WTC11 (cell line): ENCODE measurements around the gene TRPM8. TPM values are rescaled to one million over a fixed set of nuclear protein-coding genes. Genes with fewer than 3 reads are reported as not detected.

Experiments used
- ATAC-seq: fragments of 200-7000 bp; cut with Tn5 transposase; 2 replicates; pipeline ENCODE4 v1.10.0; 2021; ENCODE audit warnings: mild to moderate bottlenecking, moderate library complexity
- CTCF ChIA-PET: fragments of 300-600 bp; sonication (Branson Sonifier 250); formaldehyde crosslinking; loops from one replicate; lab custom pipeline; 2021; ENCODE audit warnings: antibody characterized with exemption; lab: Charles Lee
- POLR2A ChIA-PET: fragments of 350-600 bp; sonication (Branson Sonifier 250); formaldehyde crosslinking; loops from one replicate; lab custom pipeline; 2021; ENCODE audit warnings: antibody characterized with exemption; lab: Charles Lee
- DNase-seq: peaks from one replicate; pipeline ENCODE4 v3.0.0; 2021; ENCODE audit warnings: low spot score
- H3K27ac Mint-ChIP-seq: 2 replicates; pipeline ENCODE4 v1.8.0; 2021; ENCODE audit warnings: mixed read lengths
- H3K27me3 Mint-ChIP-seq: 2 replicates; pipeline ENCODE4 v1.8.0; 2021; ENCODE audit warnings: low read depth, mild to moderate bottlenecking, moderate library complexity, mixed read lengths
- H3K36me3 Mint-ChIP-seq: 2 replicates; pipeline ENCODE4 v1.8.0; 2021; ENCODE audit warnings: mixed read lengths
- H3K4me1 Mint-ChIP-seq: 2 replicates; pipeline ENCODE4 v1.8.0; 2022; ENCODE audit warnings: mixed read lengths
- H3K4me3 Mint-ChIP-seq: 2 replicates; pipeline ENCODE4 v1.8.0; 2021; ENCODE audit warnings: mild to moderate bottlenecking, moderate library complexity, mixed read lengths
- H3K9me3 Mint-ChIP-seq: 2 replicates; pipeline ENCODE4 v1.8.0; 2021; ENCODE audit warnings: mixed read lengths
- EMX1 ChIP-seq: fragments of 250-450 bp; sonication (Bioruptor Pico); IDR thresholded peaks from 2 replicates; pipeline ENCODE4 v1.8.0; 2021; ENCODE audit warnings: mild to moderate bottlenecking
- FOXJ3 ChIP-seq: sonication (generic); formaldehyde crosslinking; IDR thresholded peaks from 2 replicates; pipeline ENCODE4 v1.9.0; 2021; ENCODE audit warnings: missing genetic modification reagents, mild to moderate bottlenecking, borderline replicate concordance
- FOXK1 ChIP-seq: sonication (generic); formaldehyde crosslinking; IDR thresholded peaks from 2 replicates; pipeline ENCODE4 v1.8.0; 2022; ENCODE audit warnings: mild to moderate bottlenecking, moderate library complexity, missing genetic modification reagents
- GRHL2 ChIP-seq: fragments of 250-450 bp; sonication (Bioruptor Pico); IDR thresholded peaks from 2 replicates; pipeline ENCODE4 v1.8.0; 2022; ENCODE audit warnings: mild to moderate bottlenecking, moderate library complexity; ENCODE audit not compliant: insufficient replicate concordance, severe bottlenecking
- GTF2I ChIP-seq: fragments of 250-450 bp; sonication (Bioruptor Pico); conservative IDR thresholded peaks from 2 replicates; pipeline ENCODE4 v1.4.0; 2021; ENCODE audit warnings: mild to moderate bottlenecking
- IRF2 ChIP-seq: sonication (generic); formaldehyde crosslinking; IDR thresholded peaks from 2 replicates; pipeline ENCODE4 v1.8.0; 2022; ENCODE audit warnings: low read depth, missing genetic modification reagents, borderline replicate concordance
- JUN ChIP-seq: sonication (generic); formaldehyde crosslinking; IDR thresholded peaks from 2 replicates; pipeline ENCODE4 v1.8.0; 2023; ENCODE audit warnings: mild to moderate bottlenecking, missing genetic modification reagents
- KAT7 ChIP-seq: sonication (generic); formaldehyde crosslinking; IDR thresholded peaks from 2 replicates; pipeline ENCODE4 v1.8.1; 2023; ENCODE audit warnings: missing genetic modification reagents, mild to moderate bottlenecking, borderline replicate concordance
- MYBL2 ChIP-seq: sonication (generic); formaldehyde crosslinking; IDR thresholded peaks from 2 replicates; pipeline ENCODE4 v1.8.1; 2023; ENCODE audit warnings: mild to moderate bottlenecking, moderate library complexity, missing genetic modification reagents
- NFYB ChIP-seq: sonication (generic); formaldehyde crosslinking; conservative IDR thresholded peaks from 2 replicates; pipeline ENCODE4 v1.8.0; 2022; ENCODE audit warnings: low read depth, missing genetic modification reagents
- NR1H2 ChIP-seq: sonication (generic); formaldehyde crosslinking; IDR thresholded peaks from 2 replicates; pipeline ENCODE4 v1.9.0; 2021; ENCODE audit warnings: mild to moderate bottlenecking, moderate library complexity, missing genetic modification reagents
- RELA ChIP-seq: sonication (generic); formaldehyde crosslinking; IDR thresholded peaks from 2 replicates; pipeline ENCODE4 v1.8.1; 2022; ENCODE audit warnings: missing genetic modification reagents, mild to moderate bottlenecking, borderline replicate concordance
- SMAD3 ChIP-seq: sonication (generic); formaldehyde crosslinking; IDR thresholded peaks from 2 replicates; pipeline ENCODE4 v1.8.0; 2022; ENCODE audit warnings: missing genetic modification reagents, mild to moderate bottlenecking, borderline replicate concordance
- SMAD4 ChIP-seq: sonication (generic); formaldehyde crosslinking; IDR thresholded peaks from 2 replicates; pipeline ENCODE4 v1.8.0; 2022; ENCODE audit warnings: mild to moderate bottlenecking, missing genetic modification reagents
- SP1 ChIP-seq: sonication (generic); formaldehyde crosslinking; conservative IDR thresholded peaks from 2 replicates; pipeline ENCODE4 v1.8.1; 2022; ENCODE audit warnings: missing genetic modification reagents
- TP53 ChIP-seq: sonication (generic); formaldehyde crosslinking; IDR thresholded peaks from 2 replicates; pipeline ENCODE4 v1.8.1; 2023; ENCODE audit warnings: mild to moderate bottlenecking, missing genetic modification reagents
- ZBTB21 ChIP-seq: sonication (generic); formaldehyde crosslinking; IDR thresholded peaks from 2 replicates; pipeline ENCODE4 v1.8.1; 2023; ENCODE audit warnings: mild to moderate bottlenecking, missing genetic modification reagents, borderline replicate concordance
- ZNF138 ChIP-seq: sonication (generic); formaldehyde crosslinking; conservative IDR thresholded peaks from 2 replicates; pipeline ENCODE4 v1.8.1; 2022; ENCODE audit warnings: mild to moderate bottlenecking, moderate library complexity, missing genetic modification reagents
- ZNF219 ChIP-seq: sonication (generic); formaldehyde crosslinking; IDR thresholded peaks from 2 replicates; pipeline ENCODE4 v1.8.0; 2023; ENCODE audit warnings: missing genetic modification reagents, mild to moderate bottlenecking, borderline replicate concordance
- ZNF317 ChIP-seq: sonication (generic); formaldehyde crosslinking; IDR thresholded peaks from 2 replicates; pipeline ENCODE4 v1.8.1; 2023; ENCODE audit warnings: low read depth, mild to moderate bottlenecking, moderate library complexity, missing genetic modification reagents, borderline replicate concordance
- total RNA-seq: library from RNA; stranded (reverse); gene quantifications from 3 replicates; pipeline ENCODE4 v1.2.3, GENCODE V29; 2021
- TF ChIP-seq, protein P1 (sequence below): fragments of 250-450 bp; sonication (Bioruptor Pico); IDR thresholded peaks from 2 replicates; pipeline ENCODE4 v1.9.0; 2021; ENCODE audit warnings: mild to moderate bottlenecking
- TF ChIP-seq, protein P2 (sequence below): fragments of 200-600 bp; IDR thresholded peaks from 2 replicates; pipeline ENCODE4 v1.8.0; 2022; ENCODE audit warnings: antibody characterized with exemption
- TF ChIP-seq, protein P3 (sequence below): sonication (generic); formaldehyde crosslinking; IDR thresholded peaks from 2 replicates; pipeline ENCODE4 v1.8.1; 2023; ENCODE audit warnings: mild to moderate bottlenecking, missing genetic modification reagents, moderate library complexity
- TF ChIP-seq, protein P4 (sequence below): sonication (generic); formaldehyde crosslinking; IDR thresholded peaks from 2 replicates; pipeline ENCODE4 v1.8.1; 2022; ENCODE audit warnings: missing genetic modification reagents, borderline replicate concordance
- TF ChIP-seq, protein P5 (sequence below): sonication (generic); formaldehyde crosslinking; IDR thresholded peaks from 2 replicates; pipeline ENCODE4 v1.8.1; 2023; ENCODE audit warnings: mild to moderate bottlenecking, missing genetic modification reagents

The TRPM8 gene
- total RNA-seq, 1 experiment from 2014 or later, result 0.26 TPM

DNA sequence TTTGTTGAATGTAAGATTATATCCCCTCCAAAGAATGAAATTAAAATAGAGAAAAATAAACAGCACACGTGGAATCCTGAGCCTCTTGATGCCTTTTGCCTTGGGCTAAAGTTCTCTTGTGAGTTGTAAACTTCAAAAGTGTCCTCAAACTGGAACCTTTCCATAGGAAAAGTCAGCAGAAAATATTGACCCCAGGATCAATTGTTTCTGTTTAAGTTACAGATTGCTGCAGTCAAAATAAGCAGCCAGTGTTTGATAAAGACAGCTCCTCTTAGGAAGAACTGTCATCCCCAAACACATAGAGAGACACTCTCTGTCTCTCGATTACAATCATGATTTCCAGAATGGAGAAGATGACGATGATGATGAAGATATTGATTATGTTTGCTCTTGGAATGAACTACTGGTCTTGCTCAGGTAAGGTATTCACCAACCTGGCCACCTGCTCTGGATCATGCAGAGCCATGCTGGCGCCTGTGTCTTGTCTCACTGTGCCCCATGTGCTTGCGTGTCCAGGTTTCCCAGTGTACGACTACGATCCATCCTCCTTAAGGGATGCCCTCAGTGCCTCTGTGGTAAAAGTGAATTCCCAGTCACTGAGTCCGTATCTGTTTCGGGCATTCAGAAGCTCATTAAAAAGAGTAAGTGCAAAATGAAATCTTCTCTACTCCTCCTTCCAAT, 133.4 kb downstream of the TRPM8 start, which contains the start of gene SPP2:
Gene SPP2 (plus strand): TSS at position 248 of the 681 bp plus-strand sequence. CDS start 85 bp downstream, at position 333.
- Mint-ChIP-seq H3K4me1 (peaks cover 11% of the 10 kb centered on the region), H3K4me3 (no peak within 1 kb of the TSS), H3K27me3 (no peaks in the 10 kb centered on the region), H3K9me3 (no peaks in the 10 kb centered on the region; the same call in 1 of the 2 replicates), H3K36me3 (no peaks in the 10 kb centered on the region), H3K27ac (no peak within 1 kb of the TSS)
- no peak for ATAC-seq
- no peak for DNase-seq
- ChIA-PET CTCF (no interaction called here), POLR2A (no interaction called here)
- TF ChIP-seq IRF2 (CRISPR knock-in tag) (no peak), SP1 (CRISPR knock-in tag) (no peak), EMX1 (CRISPR knock-in tag) (no peak), KAT7 (CRISPR knock-in tag) (no peak), RELA (CRISPR knock-in tag) (no peak), GTF2I (CRISPR knock-in tag) (no peak), FOXJ3 (CRISPR knock-in tag) (no peak), SMAD4 (no peak)
- TF ChIP-seq, protein P1, sequence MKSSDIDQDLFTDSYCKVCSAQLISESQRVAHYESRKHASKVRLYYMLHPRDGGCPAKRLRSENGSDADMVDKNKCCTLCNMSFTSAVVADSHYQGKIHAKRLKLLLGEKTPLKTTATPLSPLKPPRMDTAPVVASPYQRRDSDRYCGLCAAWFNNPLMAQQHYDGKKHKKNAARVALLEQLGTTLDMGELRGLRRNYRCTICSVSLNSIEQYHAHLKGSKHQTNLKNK (CRISPR knock-in tag), result no peak
- TF ChIP-seq, protein P2, sequence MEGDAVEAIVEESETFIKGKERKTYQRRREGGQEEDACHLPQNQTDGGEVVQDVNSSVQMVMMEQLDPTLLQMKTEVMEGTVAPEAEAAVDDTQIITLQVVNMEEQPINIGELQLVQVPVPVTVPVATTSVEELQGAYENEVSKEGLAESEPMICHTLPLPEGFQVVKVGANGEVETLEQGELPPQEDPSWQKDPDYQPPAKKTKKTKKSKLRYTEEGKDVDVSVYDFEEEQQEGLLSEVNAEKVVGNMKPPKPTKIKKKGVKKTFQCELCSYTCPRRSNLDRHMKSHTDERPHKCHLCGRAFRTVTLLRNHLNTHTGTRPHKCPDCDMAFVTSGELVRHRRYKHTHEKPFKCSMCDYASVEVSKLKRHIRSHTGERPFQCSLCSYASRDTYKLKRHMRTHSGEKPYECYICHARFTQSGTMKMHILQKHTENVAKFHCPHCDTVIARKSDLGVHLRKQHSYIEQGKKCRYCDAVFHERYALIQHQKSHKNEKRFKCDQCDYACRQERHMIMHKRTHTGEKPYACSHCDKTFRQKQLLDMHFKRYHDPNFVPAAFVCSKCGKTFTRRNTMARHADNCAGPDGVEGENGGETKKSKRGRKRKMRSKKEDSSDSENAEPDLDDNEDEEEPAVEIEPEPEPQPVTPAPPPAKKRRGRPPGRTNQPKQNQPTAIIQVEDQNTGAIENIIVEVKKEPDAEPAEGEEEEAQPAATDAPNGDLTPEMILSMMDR, result no peak
- TF ChIP-seq, protein P3, sequence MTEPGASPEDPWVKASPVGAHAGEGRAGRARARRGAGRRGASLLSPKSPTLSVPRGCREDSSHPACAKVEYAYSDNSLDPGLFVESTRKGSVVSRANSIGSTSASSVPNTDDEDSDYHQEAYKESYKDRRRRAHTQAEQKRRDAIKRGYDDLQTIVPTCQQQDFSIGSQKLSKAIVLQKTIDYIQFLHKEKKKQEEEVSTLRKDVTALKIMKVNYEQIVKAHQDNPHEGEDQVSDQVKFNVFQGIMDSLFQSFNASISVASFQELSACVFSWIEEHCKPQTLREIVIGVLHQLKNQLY (CRISPR knock-in tag), result no peak

DNA sequence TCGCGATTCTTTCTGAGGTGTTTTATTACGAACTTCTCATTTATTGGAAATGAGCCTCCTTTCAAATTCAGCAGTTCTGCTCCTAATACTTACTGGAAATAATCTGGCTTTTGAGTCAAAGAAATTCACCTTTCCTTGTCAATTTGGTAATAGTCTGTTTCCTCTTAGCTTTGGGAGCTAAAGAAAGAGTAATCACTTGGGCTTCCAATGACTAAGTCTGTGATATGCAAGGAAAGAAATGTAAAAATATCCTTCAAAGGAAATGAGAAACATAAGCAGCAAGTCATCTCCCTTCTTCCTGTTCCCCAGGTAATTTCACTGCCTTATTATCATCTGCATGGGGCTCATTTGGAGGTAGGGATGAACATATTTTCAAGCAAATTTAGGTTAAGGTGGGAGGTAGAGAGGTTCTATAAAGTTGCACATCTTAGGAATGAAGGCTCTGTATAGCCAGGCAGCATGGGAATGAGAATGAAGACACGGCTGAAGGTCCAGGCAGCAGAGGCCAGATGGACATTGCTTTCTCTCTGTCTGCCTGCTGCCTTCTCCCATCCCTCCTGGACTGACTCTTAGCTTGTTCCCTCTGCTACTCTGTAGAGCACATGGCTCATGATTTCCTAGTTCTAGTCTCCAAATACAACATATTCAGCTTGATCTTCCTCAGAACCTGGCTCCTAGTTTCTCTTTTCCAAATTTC, 134.3 kb downstream of the TRPM8 start:
- H3K27me3 Mint-ChIP-seq, result no peaks in the 10 kb centered on the region
- DNase-seq (no peak), ATAC-seq (no peak)
- no peaks in the 10 kb centered on the region; the same call in 1 of the 2 replicates for H3K9me3 Mint-ChIP-seq
- H3K36me3 Mint-ChIP-seq, result no peaks in the 10 kb centered on the region
- ChIA-PET CTCF (interaction anchor here (0.8 kb wide), 1 partner anchor 84 kb away, joined by 3 read pairs; no protein-coding TSS in a partner anchor), POLR2A (no interaction called here)
- H3K4me1 Mint-ChIP-seq, result peaks cover 11% of the 10 kb centered on the region
- TF ChIP-seq ZBTB21 (CRISPR knock-in tag) (no peak), FOXK1 (no peak), MYBL2 (CRISPR knock-in tag) (no peak), NR1H2 (CRISPR knock-in tag) (no peak), ZNF219 (CRISPR knock-in tag) (no peak), NFYB (CRISPR knock-in tag) (no peak), SMAD3 (CRISPR knock-in tag) (no peak), ZNF317 (no peak), TP53 (CRISPR knock-in tag) (no peak), JUN (CRISPR knock-in tag) (no peak), GRHL2 (CRISPR knock-in tag) (no peak), ZNF138 (CRISPR knock-in tag) (no peak), RELA (CRISPR knock-in tag) (no peak)
- TF ChIP-seq, protein P4, sequence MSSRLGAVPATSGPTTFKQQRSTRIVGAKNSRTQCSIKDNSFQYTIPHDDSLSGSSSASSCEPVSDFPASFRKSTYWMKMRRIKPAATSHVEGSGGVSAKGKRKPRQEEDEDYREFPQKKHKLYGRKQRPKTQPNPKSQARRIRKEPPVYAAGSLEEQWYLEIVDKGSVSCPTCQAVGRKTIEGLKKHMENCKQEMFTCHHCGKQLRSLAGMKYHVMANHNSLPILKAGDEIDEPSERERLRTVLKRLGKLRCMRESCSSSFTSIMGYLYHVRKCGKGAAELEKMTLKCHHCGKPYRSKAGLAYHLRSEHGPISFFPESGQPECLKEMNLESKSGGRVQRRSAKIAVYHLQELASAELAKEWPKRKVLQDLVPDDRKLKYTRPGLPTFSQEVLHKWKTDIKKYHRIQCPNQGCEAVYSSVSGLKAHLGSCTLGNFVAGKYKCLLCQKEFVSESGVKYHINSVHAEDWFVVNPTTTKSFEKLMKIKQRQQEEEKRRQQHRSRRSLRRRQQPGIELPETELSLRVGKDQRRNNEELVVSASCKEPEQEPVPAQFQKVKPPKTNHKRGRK, result no peak
- TF ChIP-seq, protein P5, sequence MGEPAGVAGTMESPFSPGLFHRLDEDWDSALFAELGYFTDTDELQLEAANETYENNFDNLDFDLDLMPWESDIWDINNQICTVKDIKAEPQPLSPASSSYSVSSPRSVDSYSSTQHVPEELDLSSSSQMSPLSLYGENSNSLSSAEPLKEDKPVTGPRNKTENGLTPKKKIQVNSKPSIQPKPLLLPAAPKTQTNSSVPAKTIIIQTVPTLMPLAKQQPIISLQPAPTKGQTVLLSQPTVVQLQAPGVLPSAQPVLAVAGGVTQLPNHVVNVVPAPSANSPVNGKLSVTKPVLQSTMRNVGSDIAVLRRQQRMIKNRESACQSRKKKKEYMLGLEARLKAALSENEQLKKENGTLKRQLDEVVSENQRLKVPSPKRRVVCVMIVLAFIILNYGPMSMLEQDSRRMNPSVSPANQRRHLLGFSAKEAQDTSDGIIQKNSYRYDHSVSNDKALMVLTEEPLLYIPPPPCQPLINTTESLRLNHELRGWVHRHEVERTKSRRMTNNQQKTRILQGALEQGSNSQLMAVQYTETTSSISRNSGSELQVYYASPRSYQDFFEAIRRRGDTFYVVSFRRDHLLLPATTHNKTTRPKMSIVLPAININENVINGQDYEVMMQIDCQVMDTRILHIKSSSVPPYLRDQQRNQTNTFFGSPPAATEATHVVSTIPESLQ, result no peak
- H3K4me3 Mint-ChIP-seq, result no peak overlapping the region
- H3K27ac Mint-ChIP-seq, result no peak overlapping the region
